ENCODE measurements around the gene PI4KA. TPM values are rescaled to one million over a fixed set of nuclear protein-coding genes. Genes with fewer than 3 reads are reported as not detected.
"Not testable (repeated sequence)": the region's sequence is repeated elsewhere in the genome, so short reads cannot be mapped to it uniquely, and the experiment has no call there.

PI4KA gene
- total RNA-seq, 1 experiment from 2014 or later = 12.6 TPM

DNA sequence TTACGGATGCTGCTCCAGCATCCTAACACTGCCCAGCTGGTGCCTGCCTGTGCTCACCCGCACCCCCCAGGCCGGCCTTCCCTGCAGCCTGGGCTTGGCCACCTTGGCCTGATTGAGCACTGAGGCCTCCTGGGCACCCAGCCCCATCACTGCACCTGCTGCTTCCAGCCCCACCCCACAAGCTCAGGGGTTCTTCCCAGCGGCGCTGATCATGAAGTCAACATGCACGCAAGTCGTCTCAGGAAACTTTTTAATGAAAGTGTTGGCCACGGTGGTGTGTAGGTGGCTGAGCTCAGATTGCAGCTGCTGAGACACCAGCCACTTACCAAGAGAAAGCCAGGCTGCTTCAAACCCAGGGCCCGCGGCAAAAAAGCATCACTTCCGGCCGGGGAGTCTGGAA, 163.4 kb downstream of the PI4KA start:
- DNase-seq (ENCODE audit: low spot score) = not testable (repeated sequence)

DNA sequence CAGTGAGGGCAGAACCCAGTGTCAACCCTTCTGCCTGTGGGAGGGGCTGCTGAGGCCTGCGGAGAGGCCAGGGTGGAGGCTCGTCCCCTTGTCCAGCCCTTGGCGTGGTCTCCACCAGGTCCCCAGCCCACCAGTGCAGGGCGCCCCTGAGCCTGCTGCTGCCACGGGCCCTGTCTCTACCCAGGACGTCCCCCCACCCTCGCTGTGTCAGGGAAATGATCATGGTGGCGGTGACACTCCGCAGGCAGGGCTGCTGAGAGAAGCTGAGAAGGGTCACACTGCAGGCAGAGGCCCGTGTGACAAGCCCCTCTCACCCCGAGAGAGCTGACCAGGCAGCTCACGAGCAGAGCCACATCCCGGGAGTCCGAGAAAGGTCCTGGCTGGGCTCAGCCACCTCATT, 164.4 kb downstream of the PI4KA start:
- not testable (repeated sequence) for DNase-seq (ENCODE audit: low spot score)

DNA sequence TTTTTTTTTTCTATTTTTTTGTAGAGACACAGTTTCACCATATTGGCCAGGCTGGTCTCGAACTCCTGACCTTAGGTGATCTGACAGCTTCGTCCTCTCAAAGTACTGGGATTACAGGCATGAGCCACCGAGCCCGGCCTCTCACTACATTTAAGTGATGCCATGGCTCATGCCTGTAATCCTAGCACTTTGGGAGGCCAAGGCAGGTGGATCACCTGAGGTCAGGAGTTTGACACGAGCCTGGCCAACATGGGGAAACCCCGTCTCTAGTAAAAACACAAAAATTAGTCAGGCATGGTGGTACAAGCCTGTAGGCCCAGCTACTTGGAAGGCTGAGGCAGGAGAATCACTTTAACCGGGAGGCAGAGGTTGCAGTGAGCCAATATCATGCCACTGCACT, 165.7 kb downstream of the PI4KA start:
- DNase-seq (ENCODE audit: low spot score) = not testable (repeated sequence)

DNA sequence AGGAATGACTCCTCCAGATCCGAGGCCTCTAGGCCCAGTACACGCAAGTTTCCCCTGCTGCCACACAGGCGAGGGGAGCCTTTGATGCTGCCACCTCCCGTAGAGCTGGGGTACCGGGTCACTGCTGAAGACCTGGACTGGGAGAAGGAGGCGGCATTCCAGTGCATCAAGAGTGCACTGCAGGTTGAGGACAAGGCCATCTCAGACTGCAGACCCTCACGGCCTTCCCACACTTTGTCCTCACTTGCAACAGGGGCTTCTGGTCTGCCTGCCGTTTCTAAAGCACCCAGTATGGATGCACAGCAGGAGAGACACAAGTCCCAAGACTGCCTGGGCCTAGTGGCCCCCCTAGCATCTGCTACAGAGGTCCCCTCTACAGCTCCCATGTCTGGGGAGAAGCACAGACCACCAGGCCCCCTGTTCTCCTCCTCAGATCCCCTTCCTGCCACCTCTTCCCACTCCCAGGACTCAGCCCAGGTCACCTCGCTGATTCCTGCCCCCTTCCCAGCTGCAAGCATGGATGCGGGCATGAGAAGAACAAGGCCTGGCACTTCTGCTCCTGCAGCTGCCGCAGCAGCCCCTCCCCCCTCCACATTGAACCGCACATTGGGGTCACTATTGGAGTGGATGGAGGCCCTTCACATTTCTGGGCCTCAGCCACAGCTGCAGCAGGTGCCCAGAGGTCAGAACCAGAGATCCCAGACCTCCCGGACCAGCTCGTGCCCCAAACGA, 167.9 kb downstream of the PI4KA start:
- not testable (repeated sequence) for DNase-seq (ENCODE audit: low spot score)

DNA sequence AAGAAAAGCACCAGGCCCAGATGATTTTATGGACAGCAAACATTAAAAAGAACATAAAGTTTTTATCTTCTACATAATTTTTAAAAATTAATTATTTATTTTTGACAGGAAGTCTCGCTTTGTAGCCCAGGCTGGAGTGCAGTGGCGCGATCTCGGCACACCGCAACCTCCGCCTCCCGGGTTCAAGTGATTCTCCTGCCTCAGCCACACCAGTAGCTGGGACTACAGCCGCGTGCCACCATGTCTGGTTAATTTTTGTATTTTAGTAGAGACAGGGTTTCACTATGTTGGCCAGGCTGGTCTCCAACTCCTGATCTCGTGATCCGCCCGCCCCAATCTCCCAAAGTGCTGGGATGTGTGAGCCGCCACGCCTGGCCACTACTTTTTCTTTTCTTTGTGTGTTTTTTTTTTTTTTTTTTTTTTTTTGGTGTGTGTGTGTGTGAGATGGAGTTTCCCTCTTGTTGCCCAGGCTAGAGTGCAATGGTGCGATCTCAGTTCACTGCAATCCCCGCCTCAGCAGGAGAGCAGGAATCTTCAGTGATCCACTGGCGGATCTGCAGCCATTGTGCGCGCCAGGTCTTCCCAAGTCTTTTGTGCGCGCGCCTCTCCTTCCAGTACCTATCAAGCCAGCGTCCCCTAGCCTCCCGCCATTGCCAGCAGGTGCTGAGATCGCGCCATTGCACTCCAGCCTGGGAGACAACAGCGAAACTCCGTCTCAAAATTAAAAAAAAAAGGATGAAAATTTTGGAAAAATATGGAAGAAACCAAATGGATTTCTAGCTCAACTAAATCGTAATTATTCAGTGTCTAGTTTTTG, 171.0 kb downstream of the PI4KA start:
- DNase-seq (ENCODE audit: low spot score) = not testable (repeated sequence)

DNA sequence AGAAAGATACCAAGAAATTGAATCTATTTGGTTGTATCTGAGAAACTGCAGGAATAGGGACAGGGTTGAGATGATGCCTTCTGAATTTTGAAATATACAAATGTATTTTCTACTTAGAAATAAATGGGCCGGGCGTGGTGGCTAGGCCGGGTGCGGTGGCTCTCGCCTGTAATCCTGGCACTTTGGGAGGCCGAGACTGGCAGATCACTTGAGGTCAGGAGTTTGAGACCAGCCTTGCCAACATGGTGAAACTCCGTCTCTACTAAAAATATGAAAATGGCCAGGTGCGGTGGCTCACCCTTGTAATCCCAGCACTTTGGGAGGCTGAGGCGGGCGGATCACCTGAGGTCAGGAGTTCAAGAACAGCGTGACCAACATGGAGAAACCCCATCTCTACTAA, 172.8 kb downstream of the PI4KA start:
- not testable (repeated sequence) for DNase-seq (ENCODE audit: low spot score)

DNA sequence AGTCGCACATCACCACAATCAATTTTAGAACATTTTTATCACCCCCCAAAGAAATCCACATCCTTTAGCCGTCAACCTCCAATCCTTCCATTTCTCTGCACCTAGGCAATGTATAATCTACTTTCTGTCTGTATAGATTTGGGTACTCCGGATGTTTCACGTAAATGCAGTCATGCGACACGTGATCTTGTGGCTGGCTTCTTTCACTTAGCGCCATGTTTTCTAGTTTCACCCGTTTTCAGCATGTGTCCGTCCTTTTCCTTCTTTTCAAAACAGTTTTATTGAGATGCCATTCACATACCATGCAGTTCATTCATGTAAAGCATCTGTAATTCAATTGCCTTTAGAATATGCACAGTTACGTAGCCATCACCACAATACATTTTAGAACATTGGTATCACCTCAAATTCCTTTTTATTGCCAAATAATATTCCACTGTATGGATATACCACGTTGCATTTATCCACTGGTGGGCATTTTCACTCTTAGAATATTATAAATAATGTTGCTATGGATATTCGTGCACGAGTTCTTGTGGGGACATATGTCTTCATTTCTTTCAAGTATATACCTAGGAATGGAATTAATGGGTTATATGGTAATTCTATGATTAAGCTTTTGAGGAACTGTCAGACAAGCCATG, 179.7 kb downstream of the PI4KA start:
- DNase-seq (ENCODE audit: low spot score) = not testable (repeated sequence)

DNA sequence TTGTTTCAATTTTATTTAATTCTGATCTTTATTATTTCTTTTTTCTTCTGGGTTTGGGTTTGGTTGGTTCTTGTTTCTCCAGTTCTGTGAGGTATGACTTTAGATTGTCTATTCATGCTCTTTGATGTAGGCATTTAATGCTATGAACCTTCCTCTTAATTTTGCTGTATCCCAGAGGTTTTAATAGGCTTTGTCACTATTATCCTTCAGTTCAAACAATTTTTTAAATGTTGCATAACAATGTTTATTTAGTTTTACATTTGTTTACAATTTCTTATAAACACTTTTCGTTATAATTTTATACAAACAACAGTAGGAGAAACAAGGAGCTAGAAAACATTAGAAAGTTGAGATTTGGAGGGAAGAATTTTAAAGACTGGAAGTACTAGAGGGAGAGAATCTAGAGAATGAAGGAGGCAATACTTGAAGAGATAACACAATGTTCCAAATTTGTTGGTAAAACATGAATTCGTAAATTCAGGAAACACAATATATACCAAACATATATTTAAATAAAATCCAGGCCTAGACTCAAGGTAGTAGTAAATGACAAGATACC, 180.8 kb downstream of the PI4KA start:
- no peak for DNase-seq (ENCODE audit: low spot score)

DNA sequence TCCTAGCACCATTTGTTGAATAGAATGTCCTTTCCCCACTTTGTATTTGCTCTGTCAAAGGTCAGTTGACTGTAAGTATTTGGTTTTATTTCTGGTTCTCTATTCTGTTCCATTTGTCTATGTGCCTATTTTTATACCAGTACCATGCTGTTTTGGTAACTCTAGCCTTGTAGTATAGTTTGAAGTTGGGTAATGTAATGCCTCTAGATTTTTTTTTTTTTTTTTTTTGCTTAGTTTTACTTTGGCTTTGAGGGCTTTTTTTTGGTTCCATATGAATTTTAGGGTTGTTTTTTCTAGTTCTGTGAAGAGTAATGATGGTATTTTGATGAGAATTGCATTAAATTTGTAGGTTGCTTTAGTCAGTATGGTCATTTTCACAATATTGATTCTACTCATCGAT, 183.0 kb downstream of the PI4KA start:
- not testable (repeated sequence) for DNase-seq (ENCODE audit: low spot score)

DNA sequence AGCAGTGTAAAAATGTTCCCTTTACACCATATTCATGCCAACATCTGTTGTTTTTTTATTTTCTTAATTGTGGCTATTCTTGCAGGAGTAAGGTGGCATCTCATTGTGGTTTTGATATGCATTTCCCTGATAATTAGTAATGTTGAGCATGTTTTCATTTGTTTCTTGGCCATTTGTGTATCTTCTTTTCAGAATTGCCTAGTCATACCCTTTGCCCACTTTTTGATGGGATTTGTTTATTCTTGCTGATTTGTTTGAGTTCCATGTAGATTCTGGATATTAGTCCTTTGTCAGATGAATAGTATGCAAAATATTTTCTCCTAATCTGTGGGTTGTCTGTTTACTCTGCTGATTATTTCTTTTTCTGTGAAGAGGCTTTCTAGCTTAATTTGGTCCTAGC, 183.6 kb downstream of the PI4KA start:
- DNase-seq (ENCODE audit: low spot score) = no peak

DNA sequence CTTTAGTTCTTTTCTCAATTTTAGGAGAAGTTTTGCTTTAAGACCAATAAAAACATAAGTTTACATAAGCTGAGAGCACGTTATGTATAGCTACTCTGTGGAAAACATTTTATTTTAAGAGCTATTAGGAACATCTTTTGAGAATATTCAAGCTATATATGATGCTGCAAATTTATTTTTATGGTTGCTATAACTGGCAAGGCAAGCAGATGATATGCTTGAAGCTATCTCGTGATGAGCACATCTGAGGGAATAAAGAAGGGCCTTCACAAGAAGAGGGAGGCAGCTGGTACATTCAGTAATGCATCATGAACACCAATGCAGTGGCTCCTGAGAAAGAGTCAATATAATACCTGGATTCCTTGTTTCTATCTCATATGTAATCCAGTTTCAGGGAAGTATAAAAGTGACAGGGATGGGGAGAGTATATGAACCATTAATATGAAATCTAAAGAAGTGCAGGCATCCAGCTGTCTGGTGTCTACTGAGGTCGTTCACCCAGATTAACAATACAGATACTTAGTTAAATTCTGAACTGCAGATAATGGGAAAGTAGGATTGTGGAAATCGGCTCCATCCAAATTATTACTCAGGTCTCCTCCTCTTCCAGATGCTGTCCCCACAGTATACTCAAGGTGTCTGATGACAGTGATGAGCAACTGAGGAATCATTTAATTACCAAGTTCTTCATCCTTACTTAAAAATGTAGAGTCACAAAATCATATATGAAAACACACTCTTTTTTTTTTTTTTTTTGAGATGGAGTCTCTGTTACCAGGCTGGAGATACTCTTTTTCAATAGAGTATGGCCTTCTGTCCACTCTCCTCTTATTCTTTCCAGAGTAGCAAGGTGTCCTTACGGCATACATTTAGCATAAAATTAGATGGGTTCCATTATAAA, 185.1 kb downstream of the PI4KA start:
- no peak for DNase-seq (ENCODE audit: low spot score)

DNA sequence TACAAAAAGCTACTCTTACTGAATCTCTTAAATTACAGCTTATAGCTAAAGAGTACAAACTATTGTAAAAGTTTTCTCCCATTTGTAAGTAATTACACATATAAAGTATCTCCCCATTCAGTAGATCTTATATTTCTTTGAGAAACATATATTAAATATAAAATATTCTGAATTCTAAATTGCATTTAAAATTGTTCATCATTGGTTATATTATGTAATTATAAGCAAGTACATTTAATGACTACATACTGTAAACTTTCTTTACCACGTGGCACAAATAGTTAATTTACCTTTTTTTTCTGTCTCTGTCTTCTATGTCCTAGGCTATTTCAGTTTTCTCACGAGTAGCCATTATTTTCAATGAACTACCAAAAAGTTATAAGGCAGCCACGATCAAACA, 185.9 kb downstream of the PI4KA start:
- DNase-seq (ENCODE audit: low spot score) = no peak

DNA sequence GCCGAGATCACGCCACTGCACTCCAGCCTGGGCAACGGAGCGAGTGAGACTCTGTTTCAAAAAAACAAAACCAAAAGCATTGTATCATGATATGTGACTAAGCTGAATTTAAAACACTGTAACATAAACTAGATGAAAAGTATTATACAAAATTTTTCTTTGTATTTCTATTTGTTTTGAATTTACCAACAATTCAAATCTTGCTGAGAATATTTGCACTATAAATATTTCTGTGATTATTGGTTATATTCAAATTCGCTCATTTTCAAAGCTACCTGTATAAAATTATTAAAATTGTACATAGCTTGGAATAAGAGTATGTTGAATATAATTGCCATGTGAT, 186.6 kb downstream of the PI4KA start:
- no peak for DNase-seq (ENCODE audit: low spot score)

DNA sequence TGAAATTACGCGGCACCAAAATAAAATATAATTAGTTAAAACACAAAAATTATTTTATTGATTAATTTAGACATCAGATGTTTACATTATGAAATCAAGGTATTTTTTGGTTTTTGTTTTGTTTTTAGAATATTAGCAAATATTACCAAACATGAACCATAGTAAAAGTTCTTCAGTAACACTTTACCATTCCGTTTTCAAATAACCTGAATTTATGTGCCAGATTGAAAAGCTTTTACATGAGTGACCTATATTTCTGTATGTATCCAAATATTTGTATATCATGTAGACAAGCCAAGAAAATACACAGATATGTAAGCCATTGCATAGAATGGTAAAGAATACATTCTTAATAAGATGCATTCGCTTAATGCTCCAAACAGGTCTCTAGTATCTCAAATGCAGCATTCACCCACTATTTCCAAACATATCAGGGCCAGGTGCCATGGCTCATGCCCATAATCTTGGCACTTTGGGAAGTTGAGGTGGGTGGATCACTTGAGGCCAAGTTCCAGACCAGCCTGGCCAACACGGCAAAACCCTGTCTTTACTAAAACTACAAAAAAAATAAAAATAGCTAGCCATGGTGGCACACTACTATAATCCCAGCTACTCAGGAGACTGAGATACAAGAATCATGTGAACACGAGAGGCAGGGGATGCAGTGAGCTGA, 187.1 kb downstream of the PI4KA start:
- DNase-seq (ENCODE audit: low spot score) = no peak

DNA sequence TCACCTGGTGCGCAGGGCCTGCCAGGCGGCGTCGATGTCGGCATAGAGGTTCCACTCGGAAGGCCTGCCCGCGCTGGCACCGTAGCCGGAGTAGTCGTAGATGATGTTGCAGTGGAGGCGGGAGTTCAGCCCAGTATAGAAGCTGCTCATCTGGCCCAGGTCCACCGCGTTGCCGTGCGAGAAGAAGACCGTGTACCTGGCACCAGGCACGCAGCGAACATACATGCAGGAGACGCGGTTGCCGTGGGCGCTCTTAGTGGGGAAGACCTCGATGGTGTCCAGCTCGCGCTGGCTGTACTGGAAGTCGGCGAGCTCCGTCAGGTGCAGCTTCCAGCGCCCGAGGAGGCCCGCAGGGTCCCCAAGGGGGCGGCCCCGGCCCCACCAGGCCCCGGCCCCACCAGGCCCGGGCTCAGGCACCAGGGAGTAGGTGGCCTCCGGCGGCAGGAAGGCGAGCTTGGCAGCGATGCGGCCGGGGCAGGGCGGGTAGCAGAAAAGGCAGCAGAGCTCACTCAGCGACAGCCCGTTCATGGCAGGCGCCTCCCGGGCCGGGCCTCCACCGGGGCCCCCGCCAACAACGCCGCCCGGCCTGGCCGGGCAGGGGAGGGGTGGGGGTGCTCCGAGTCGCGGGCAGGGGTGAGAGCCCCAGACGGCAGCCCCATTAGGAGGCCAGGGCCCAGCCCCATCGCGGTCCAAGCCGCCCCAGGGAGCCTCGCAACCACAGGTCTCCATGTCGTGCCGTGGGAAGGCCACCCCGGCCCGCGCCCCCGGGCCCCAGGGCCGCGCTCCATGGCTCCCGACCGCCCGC, 188.0 kb downstream of the PI4KA start:
- not testable (repeated sequence) for DNase-seq (ENCODE audit: low spot score)

DNA sequence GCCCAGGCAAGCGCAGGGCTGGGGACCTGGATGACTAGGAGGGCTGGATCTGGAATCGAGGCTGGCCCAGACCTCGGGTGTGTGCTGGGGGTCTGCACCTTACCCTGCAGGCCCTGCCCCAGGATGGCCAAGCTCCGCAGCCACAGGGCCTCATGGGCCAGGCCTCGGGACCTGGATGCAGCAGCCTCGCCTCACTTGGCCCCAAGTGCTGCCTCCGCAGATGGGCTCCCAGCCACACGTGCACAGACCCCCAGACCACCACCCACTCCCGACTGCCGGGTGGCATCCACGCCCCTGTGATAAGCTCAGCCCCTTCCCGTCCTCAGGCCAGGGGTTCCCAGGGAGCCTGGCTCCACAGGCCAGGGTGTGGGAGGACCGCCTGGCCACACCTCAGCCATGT, 188.7 kb downstream of the PI4KA start:
- DNase-seq (ENCODE audit: low spot score) = not testable (repeated sequence)

DNA sequence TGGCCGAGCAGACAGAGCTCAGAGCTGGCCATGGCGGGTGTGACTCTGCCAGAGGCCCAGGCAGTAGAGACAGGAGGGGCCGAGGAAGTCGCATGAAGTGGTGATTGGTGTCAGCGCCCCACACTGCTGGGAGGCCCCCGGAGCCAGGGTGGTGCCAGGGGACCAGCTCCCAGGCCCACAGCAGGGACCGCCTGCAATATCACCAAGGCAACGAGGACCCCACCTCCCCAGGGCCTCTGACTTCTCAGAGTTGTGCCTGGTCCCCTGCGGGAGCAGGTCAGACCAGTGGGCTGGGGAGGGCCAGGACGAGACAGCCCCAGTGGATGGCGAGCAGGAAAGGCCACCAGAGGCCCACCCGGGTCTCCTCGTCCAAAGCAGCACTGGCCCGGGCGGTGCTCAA, 189.1 kb downstream of the PI4KA start:
- DNase-seq (ENCODE audit: low spot score) = not testable (repeated sequence)

DNA sequence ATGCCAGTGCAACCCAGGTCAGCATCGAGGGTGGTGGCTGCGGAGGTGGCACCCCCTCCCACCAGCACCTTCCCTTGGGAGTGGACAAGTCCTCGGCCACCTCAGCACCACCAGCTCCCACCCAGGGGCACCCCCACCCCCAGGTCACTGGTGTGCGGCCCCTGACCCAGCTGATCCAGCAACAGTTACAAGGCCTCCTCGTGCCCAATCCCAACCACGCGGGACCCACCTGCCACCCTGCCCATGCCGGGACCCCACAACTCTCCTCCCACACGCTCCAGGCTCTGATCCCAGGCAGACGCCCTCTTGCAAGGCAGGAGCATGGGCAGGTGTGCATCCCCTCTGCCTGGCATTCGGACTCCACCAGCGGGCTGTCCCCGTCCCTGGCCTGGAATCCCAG, 189.8 kb downstream of the PI4KA start:
- DNase-seq (ENCODE audit: low spot score) = not testable (repeated sequence)

DNA sequence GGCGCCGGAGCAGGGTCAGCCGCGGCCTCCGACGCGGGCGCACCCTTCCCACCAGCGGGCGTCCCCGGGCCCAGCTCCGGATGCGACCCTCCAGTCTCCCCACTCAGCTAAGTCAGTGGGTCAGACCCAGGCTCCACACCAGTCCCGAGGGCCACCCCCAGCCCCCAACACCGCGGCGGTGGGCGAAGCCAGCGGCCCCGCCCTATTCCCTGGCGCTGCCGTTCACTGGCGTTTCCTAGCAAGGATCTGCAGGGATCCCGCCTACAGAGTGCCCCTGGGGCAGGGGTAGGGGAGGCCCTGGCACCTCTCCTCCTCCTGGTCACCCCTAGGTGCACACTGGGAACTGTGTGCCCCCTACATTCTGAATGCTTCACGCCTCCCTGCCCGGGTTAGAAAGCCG, 190.4 kb downstream of the PI4KA start:
- not testable (repeated sequence) for DNase-seq (ENCODE audit: low spot score)

DNA sequence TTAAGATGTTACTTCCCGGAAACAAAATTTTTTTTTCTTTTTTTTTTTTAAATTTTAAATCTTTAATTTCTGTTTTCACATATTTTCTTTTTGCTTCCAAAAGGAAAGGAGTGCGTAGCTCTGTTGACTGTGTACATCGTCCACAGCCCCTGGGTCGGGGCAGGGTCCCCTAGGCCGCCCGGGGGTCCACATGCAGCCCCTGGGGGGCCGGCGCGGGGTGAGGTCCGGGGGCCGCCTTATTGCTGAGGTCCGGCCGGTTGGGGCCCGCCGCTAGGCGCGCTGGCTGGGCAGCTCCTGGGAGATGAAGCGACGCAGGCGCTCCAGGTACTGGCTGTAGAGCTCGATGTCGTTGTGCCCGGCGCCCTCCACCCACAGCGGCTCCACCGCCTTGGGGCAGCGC, 191.1 kb downstream of the PI4KA start:
- DNase-seq (ENCODE audit: low spot score) = not testable (repeated sequence)
